GM23338 (cell line): ENCODE measurements around the gene SNAPC2. TPM values are rescaled to one million over a fixed set of nuclear protein-coding genes. Genes with fewer than 3 reads are reported as not detected.

Source experiments
- ATAC-seq: fragments of 200-7000 bp; cut with Tn5 transposase; 3 replicates; pipeline ENCODE4 v1.9.1; 2020
- DNase-seq: peaks from one replicate; pipeline ENCODE4 v3.0.0-alpha.2; 2015; ENCODE audit warnings: low spot score
- H2AFZ ChIP-seq: fragments of 200-600 bp; sonication (generic); 2 replicates; pipeline ENCODE4 v1.8.0; 2016; ENCODE audit warnings: antibody characterized with exemption, mild to moderate bottlenecking, moderate library complexity
- H3F3A ChIP-seq: fragments of 200-600 bp; sonication (generic); replicated peaks from 2 replicates; pipeline ENCODE4 v1.8.0; 2017; ENCODE audit warnings: antibody characterized with exemption, mixed run types, low read depth
- H3K27ac ChIP-seq: fragments of 200-600 bp; sonication (generic); 2 replicates; pipeline ENCODE4 v1.6.1; 2016; ENCODE audit warnings: low read depth
- H3K27me3 ChIP-seq: fragments of 200-600 bp; sonication (generic); 2 replicates; pipeline ENCODE4 v1.8.0; 2016; ENCODE audit warnings: mild to moderate bottlenecking, mixed run types, moderate library complexity; ENCODE audit not compliant: insufficient read depth
- H3K36me3 ChIP-seq: fragments of 200-600 bp; sonication (generic); 2 replicates; pipeline ENCODE4 v1.8.0; 2016; ENCODE audit warnings: mild to moderate bottlenecking; ENCODE audit not compliant: insufficient read depth
- H3K4me1 ChIP-seq: fragments of 200-600 bp; sonication (generic); 2 replicates; pipeline ENCODE4 v1.8.0; 2016; ENCODE audit warnings: mild to moderate bottlenecking, moderate library complexity; ENCODE audit not compliant: insufficient read depth
- H3K4me2 ChIP-seq: fragments of 200-600 bp; sonication (generic); 2 replicates; pipeline ENCODE4 v1.7.1; 2017; ENCODE audit warnings: mixed run types
- H3K4me3 ChIP-seq: fragments of 200-600 bp; sonication (generic); 2 replicates; pipeline ENCODE4 v1.6.1; 2016; ENCODE audit warnings: mixed run types
- H3K79me2 ChIP-seq: fragments of 200-600 bp; sonication (generic); replicated peaks from 2 replicates; pipeline ENCODE4 v1.8.0; 2017; ENCODE audit warnings: mild to moderate bottlenecking; ENCODE audit not compliant: insufficient read depth
- H3K9me2 ChIP-seq: fragments of 200-600 bp; sonication (generic); 2 replicates; pipeline ENCODE4 v1.8.0; 2017; ENCODE audit not compliant: insufficient read depth
- H4K20me1 ChIP-seq: fragments of 200-600 bp; sonication (generic); replicated peaks from 2 replicates; pipeline ENCODE4 v1.8.0; 2017; ENCODE audit warnings: mild to moderate bottlenecking; ENCODE audit not compliant: insufficient read depth
- H3K27ac Mint-ChIP-seq: 2 replicates; pipeline ENCODE4 v1.8.0; 2020; ENCODE audit warnings: inconsistent platforms, mild to moderate bottlenecking, moderate library complexity, mixed read lengths
- H3K27me3 Mint-ChIP-seq: 3 replicates; pipeline ENCODE4 v1.8.0; 2022; ENCODE audit warnings: low read depth, mild to moderate bottlenecking, moderate library complexity, mixed read lengths, inconsistent platforms; ENCODE audit not compliant: insufficient read depth, poor library complexity
- H3K36me3 Mint-ChIP-seq: 3 replicates; pipeline ENCODE4 v1.8.0; 2021; ENCODE audit warnings: low read depth, mild to moderate bottlenecking, inconsistent platforms, moderate library complexity, mixed read lengths
- H3K4me1 Mint-ChIP-seq: 3 replicates; pipeline ENCODE4 v1.8.0; 2020; ENCODE audit warnings: mild to moderate bottlenecking, inconsistent platforms, mixed read lengths
- H3K4me3 Mint-ChIP-seq: 3 replicates; pipeline ENCODE4 v1.8.0; 2021; ENCODE audit warnings: moderate library complexity, mild to moderate bottlenecking, inconsistent platforms, mixed read lengths
- H3K9me3 Mint-ChIP-seq: 3 replicates; pipeline ENCODE4 v1.8.0; 2020; ENCODE audit warnings: moderate library complexity, mild to moderate bottlenecking, inconsistent platforms, mixed read lengths
- CREB1 ChIP-seq: fragments of 250-450 bp; sonication (Bioruptor Pico); IDR thresholded peaks from 2 replicates; pipeline ENCODE4 v1.5.0; 2020; ENCODE audit warnings: low read depth, mild to moderate bottlenecking, moderate library complexity
- EZH2 ChIP-seq: fragments of 200-600 bp; sonication (generic); IDR thresholded peaks from one replicate; pipeline ENCODE4 v1.8.0; 2017; ENCODE audit warnings: antibody characterized with exemption, mild to moderate bottlenecking, low read depth; ENCODE audit not compliant: unreplicated experiment
- EZH2phosphoT487 ChIP-seq: fragments of 200-600 bp; sonication (generic); IDR thresholded peaks from one replicate; pipeline ENCODE4 v1.8.1; 2018; ENCODE audit warnings: antibody characterized with exemption; ENCODE audit not compliant: unreplicated experiment
- JUNB ChIP-seq: IDR thresholded peaks from one replicate; pipeline ENCODE4 v1.6.1; 2016; ENCODE audit warnings: antibody characterized with exemption; ENCODE audit not compliant: unreplicated experiment
- NANOG ChIP-seq: IDR thresholded peaks from 2 replicates; pipeline ENCODE4 v1.6.1; 2016; ENCODE audit warnings: antibody characterized with exemption, borderline replicate concordance
- POLR2AphosphoS5 ChIP-seq: IDR thresholded peaks from 2 replicates; pipeline ENCODE4 v1.6.1; 2016; ENCODE audit warnings: antibody characterized with exemption, low read depth
- STAT1 ChIP-seq: IDR thresholded peaks from one replicate; pipeline ENCODE4 v1.6.1; 2016; ENCODE audit warnings: antibody characterized with exemption; ENCODE audit not compliant: unreplicated experiment
- ZNF114 ChIP-seq: fragments of 250-450 bp; sonication (Bioruptor Pico); IDR thresholded peaks from 2 replicates; pipeline ENCODE4 v1.5.0; 2020; ENCODE audit warnings: mild to moderate bottlenecking, moderate library complexity
- ZNF331 ChIP-seq: fragments of 250-450 bp; sonication (Bioruptor Pico); IDR thresholded peaks from 2 replicates; pipeline ENCODE4 v1.5.0; 2020; ENCODE audit warnings: low read depth, mild to moderate bottlenecking, moderate library complexity
- polyA plus RNA-seq: library from polyadenylated mRNA; unstranded; fragments of >200 nt; fragmentation: Nextera tagmentation; extraction: Ambion mirVana; gene quantifications from 2 replicates; pipeline ENCODE4 v1.2.1, GENCODE V29; 2016
- total RNA-seq: library from RNA; depleted of rRNA; stranded (reverse); fragments of >200 nt; shearing (Covaris generic); gene quantifications from 2 replicates; pipeline ENCODE4 v1.2.3, GENCODE V29; 2014
- TF ChIP-seq, protein P1 (sequence below), 2 experiments: fragments of 200-600 bp in 1 of 2; sonication (generic) in 1 of 2; conservative IDR thresholded peaks; 2 replicates each; pipeline versions ENCODE4 v1.5.1 to v1.6.1; 2016 to 2017; ENCODE audit warnings: antibody characterized with exemption in 2 of 2, low read depth in 2 of 2, mild to moderate bottlenecking in 2 of 2, moderate library complexity in 1 of 2
- TF ChIP-seq, protein P2 (sequence below): IDR thresholded peaks from 2 replicates; pipeline ENCODE4 v1.6.1; 2016; ENCODE audit warnings: antibody characterized with exemption
- TF ChIP-seq, protein P3 (sequence below): fragments of 250-450 bp; sonication (Bioruptor Pico); IDR thresholded peaks from 2 replicates; pipeline ENCODE4 v1.5.0; 2020; ENCODE audit warnings: mild to moderate bottlenecking, moderate library complexity
- TF ChIP-seq, protein P4 (sequence below): IDR thresholded peaks from one replicate; pipeline ENCODE4 v1.6.1; 2018; ENCODE audit warnings: antibody characterized with exemption; ENCODE audit not compliant: unreplicated experiment

Gene SNAPC2
- total and polyA plus RNA-seq, 2 experiments from 2014 or later: 17.1 to 25.1 TPM

DNA sequence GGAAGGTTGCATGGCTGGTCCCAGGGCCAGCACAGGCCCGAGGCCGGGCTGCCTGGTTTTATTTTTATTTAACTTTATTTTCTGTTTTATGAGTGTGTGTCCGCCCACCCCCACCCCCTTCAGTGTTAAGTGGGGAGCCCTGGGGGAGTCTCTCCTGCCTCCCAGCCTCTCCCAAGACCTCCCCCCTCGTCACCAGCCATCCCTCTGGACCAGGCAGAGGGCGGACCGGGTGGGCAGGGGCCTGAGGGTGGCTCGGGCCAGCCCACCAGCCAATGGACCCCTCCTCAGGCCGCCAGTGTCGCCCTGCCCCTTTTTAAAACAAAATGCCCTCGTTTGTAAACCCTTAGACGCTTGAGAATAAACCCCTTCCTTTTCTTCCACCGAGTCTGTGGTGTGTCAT is 6.0 kb upstream of the SNAPC2 start:
- H4K20me1 ChIP-seq: peaks cover 5% of the 10 kb centered on the region; the same call in 1 of the 2 replicates
- H3K27me3 ChIP-seq: peaks cover 55% of the 10 kb centered on the region
- no peaks in the 10 kb centered on the region for H3K9me2 ChIP-seq
- H3K9me3 Mint-ChIP-seq: peaks cover 2% of the 10 kb centered on the region; the same call in 1 of the 3 replicates
- no peak overlapping the region for H2AFZ ChIP-seq
- peaks cover 6% of the 10 kb centered on the region; the same call in 2 of the 3 replicates for H3K4me1 Mint-ChIP-seq
- no peak overlapping the region for H3K4me3 Mint-ChIP-seq
- no peaks in the 10 kb centered on the region for H3K36me3 ChIP-seq
- DNase-seq: no peak
- 0 out of 2 replicates have a peak, but pooled peaks cover 11% of the 10 kb centered on the region for H3F3A ChIP-seq
- TF ChIP-seq ZNF331 (CRISPR knock-in tag): no peak
- no peak for TF ChIP-seq CREB1 (CRISPR knock-in tag)
- TF ChIP-seq POLR2AphosphoS5: no peak
- no peak for TF ChIP-seq EZH2phosphoT487
- no peak for TF ChIP-seq ZNF114 (CRISPR knock-in tag)
- TF ChIP-seq JUNB: no peak
- TF ChIP-seq NANOG: no peak
- no peak for TF ChIP-seq STAT1
- TF ChIP-seq EZH2: no peak
- TF ChIP-seq, protein P1, sequence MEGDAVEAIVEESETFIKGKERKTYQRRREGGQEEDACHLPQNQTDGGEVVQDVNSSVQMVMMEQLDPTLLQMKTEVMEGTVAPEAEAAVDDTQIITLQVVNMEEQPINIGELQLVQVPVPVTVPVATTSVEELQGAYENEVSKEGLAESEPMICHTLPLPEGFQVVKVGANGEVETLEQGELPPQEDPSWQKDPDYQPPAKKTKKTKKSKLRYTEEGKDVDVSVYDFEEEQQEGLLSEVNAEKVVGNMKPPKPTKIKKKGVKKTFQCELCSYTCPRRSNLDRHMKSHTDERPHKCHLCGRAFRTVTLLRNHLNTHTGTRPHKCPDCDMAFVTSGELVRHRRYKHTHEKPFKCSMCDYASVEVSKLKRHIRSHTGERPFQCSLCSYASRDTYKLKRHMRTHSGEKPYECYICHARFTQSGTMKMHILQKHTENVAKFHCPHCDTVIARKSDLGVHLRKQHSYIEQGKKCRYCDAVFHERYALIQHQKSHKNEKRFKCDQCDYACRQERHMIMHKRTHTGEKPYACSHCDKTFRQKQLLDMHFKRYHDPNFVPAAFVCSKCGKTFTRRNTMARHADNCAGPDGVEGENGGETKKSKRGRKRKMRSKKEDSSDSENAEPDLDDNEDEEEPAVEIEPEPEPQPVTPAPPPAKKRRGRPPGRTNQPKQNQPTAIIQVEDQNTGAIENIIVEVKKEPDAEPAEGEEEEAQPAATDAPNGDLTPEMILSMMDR (conservative IDR thresholded peaks at IDR 0.05; ENCODE audit: low read depth in 2 of 2): no peak
- TF ChIP-seq, protein P2, sequence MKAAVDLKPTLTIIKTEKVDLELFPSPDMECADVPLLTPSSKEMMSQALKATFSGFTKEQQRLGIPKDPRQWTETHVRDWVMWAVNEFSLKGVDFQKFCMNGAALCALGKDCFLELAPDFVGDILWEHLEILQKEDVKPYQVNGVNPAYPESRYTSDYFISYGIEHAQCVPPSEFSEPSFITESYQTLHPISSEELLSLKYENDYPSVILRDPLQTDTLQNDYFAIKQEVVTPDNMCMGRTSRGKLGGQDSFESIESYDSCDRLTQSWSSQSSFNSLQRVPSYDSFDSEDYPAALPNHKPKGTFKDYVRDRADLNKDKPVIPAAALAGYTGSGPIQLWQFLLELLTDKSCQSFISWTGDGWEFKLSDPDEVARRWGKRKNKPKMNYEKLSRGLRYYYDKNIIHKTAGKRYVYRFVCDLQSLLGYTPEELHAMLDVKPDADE: no peak
- TF ChIP-seq, protein P3, sequence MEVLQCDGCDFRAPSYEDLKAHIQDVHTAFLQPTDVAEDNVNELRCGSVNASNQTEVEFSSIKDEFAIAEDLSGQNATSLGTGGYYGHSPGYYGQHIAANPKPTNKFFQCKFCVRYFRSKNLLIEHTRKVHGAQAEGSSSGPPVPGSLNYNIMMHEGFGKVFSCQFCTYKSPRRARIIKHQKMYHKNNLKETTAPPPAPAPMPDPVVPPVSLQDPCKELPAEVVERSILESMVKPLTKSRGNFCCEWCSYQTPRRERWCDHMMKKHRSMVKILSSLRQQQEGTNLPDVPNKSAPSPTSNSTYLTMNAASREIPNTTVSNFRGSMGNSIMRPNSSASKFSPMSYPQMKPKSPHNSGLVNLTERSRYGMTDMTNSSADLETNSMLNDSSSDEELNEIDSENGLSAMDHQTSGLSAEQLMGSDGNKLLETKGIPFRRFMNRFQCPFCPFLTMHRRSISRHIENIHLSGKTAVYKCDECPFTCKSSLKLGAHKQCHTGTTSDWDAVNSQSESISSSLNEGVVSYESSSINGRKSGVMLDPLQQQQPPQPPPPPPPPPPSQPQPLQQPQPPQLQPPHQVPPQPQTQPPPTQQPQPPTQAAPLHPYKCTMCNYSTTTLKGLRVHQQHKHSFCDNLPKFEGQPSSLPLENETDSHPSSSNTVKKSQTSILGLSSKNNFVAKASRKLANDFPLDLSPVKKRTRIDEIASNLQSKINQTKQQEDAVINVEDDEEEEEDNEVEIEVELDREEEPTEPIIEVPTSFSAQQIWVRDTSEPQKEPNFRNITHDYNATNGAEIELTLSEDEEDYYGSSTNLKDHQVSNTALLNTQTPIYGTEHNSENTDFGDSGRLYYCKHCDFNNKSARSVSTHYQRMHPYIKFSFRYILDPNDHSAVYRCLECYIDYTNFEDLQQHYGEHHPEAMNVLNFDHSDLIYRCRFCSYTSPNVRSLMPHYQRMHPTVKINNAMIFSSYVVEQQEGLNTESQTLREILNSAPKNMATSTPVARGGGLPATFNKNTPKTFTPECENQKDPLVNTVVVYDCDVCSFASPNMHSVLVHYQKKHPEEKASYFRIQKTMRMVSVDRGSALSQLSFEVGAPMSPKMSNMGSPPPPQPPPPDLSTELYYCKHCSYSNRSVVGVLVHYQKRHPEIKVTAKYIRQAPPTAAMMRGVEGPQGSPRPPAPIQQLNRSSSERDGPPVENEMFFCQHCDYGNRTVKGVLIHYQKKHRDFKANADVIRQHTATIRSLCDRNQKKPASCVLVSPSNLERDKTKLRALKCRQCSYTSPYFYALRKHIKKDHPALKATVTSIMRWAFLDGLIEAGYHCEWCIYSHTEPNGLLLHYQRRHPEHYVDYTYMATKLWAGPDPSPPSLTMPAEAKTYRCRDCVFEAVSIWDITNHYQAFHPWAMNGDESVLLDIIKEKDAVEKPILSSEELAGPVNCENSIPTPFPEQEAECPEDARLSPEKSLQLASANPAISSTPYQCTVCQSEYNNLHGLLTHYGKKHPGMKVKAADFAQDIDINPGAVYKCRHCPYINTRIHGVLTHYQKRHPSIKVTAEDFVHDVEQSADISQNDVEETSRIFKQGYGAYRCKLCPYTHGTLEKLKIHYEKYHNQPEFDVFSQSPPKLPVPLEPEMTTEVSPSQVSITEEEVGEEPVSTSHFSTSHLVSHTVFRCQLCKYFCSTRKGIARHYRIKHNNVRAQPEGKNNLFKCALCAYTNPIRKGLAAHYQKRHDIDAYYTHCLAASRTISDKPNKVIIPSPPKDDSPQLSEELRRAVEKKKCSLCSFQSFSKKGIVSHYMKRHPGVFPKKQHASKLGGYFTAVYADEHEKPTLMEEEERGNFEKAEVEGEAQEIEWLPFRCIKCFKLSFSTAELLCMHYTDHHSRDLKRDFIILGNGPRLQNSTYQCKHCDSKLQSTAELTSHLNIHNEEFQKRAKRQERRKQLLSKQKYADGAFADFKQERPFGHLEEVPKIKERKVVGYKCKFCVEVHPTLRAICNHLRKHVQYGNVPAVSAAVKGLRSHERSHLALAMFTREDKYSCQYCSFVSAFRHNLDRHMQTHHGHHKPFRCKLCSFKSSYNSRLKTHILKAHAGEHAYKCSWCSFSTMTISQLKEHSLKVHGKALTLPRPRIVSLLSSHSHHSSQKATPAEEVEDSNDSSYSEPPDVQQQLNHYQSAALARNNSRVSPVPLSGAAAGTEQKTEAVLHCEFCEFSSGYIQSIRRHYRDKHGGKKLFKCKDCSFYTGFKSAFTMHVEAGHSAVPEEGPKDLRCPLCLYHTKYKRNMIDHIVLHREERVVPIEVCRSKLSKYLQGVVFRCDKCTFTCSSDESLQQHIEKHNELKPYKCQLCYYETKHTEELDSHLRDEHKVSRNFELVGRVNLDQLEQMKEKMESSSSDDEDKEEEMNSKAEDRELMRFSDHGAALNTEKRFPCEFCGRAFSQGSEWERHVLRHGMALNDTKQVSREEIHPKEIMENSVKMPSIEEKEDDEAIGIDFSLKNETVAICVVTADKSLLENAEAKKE (CRISPR knock-in tag): no peak
- TF ChIP-seq, protein P4, sequence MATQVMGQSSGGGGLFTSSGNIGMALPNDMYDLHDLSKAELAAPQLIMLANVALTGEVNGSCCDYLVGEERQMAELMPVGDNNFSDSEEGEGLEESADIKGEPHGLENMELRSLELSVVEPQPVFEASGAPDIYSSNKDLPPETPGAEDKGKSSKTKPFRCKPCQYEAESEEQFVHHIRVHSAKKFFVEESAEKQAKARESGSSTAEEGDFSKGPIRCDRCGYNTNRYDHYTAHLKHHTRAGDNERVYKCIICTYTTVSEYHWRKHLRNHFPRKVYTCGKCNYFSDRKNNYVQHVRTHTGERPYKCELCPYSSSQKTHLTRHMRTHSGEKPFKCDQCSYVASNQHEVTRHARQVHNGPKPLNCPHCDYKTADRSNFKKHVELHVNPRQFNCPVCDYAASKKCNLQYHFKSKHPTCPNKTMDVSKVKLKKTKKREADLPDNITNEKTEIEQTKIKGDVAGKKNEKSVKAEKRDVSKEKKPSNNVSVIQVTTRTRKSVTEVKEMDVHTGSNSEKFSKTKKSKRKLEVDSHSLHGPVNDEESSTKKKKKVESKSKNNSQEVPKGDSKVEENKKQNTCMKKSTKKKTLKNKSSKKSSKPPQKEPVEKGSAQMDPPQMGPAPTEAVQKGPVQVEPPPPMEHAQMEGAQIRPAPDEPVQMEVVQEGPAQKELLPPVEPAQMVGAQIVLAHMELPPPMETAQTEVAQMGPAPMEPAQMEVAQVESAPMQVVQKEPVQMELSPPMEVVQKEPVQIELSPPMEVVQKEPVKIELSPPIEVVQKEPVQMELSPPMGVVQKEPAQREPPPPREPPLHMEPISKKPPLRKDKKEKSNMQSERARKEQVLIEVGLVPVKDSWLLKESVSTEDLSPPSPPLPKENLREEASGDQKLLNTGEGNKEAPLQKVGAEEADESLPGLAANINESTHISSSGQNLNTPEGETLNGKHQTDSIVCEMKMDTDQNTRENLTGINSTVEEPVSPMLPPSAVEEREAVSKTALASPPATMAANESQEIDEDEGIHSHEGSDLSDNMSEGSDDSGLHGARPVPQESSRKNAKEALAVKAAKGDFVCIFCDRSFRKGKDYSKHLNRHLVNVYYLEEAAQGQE: no peak
- ATAC-seq: no peak
- H3K4me3 ChIP-seq: no peak overlapping the region
- peaks cover 46% of the 10 kb centered on the region for H3K27me3 Mint-ChIP-seq
- H3K36me3 Mint-ChIP-seq: peaks cover 17% of the 10 kb centered on the region
- H3K4me1 ChIP-seq: no peaks in the 10 kb centered on the region
- H3K27ac ChIP-seq: no peak overlapping the region
- H3K27ac Mint-ChIP-seq: no peak overlapping the region
- H3K79me2 ChIP-seq: no peaks in the 10 kb centered on the region
- no peak overlapping the region for H3K4me2 ChIP-seq
